Loucy (cell line): Measurements from ENCODE around the gene DKK1.

Source experiments
- H2AFZ ChIP-seq: fragments of 200-600 bp; sonication (generic); 2 replicates; pipeline ENCODE4 v1.6.0; 2016; ENCODE audit warnings: antibody characterized with exemption, mild to moderate bottlenecking, low read length, moderate library complexity
- H3F3A ChIP-seq: fragments of 200-600 bp; 2 replicates; pipeline ENCODE4 v1.6.0; 2016; ENCODE audit warnings: antibody characterized with exemption, low read depth, mild to moderate bottlenecking
- H3K27me3 ChIP-seq: fragments of 200-600 bp; sonication (generic); 2 replicates; pipeline ENCODE4 v1.6.1; 2014; ENCODE audit warnings: low read length, mild to moderate bottlenecking; ENCODE audit not compliant: insufficient read depth, poor library complexity, severe bottlenecking
- H3K36me3 ChIP-seq: fragments of 200-600 bp; sonication (generic); 2 replicates; pipeline ENCODE4 v1.6.1; 2016; ENCODE audit warnings: low read length; ENCODE audit not compliant: insufficient read depth
- H3K4me1 ChIP-seq: fragments of 200-600 bp; sonication (generic); 2 replicates; pipeline ENCODE4 v1.5.1; 2014; ENCODE audit warnings: low read length, mild to moderate bottlenecking; ENCODE audit not compliant: insufficient read depth, poor library complexity, severe bottlenecking
- H3K4me2 ChIP-seq: fragments of 200-600 bp; sonication (generic); 2 replicates; pipeline ENCODE4 v1.6.0; 2014; ENCODE audit warnings: antibody characterized with exemption, low read length, low read depth, mild to moderate bottlenecking; ENCODE audit not compliant: poor library complexity, severe bottlenecking
- H3K4me3 ChIP-seq: fragments of 200-600 bp; sonication (generic); 2 replicates; pipeline ENCODE4 v1.5.1; 2014; ENCODE audit warnings: low read length, mild to moderate bottlenecking, mixed read lengths; ENCODE audit not compliant: poor library complexity, severe bottlenecking
- H3K79me2 ChIP-seq: fragments of 200-600 bp; sonication (generic); 2 replicates; pipeline ENCODE4 v1.6.1; 2014; ENCODE audit warnings: low read length; ENCODE audit not compliant: insufficient read depth
- H3K9ac ChIP-seq: fragments of 200-600 bp; sonication (generic); 2 replicates; pipeline ENCODE4 v1.6.0; 2014; ENCODE audit warnings: mild to moderate bottlenecking, low read depth, low read length, moderate library complexity; ENCODE audit not compliant: poor library complexity, severe bottlenecking
- H3K9me2 ChIP-seq: fragments of 200-600 bp; sonication (generic); replicated peaks from 2 replicates; pipeline ENCODE4 v1.6.1; 2016; ENCODE audit warnings: low read depth, low read length, mixed read lengths
- H3K9me3 ChIP-seq: fragments of 200-600 bp; sonication (generic); 2 replicates; pipeline ENCODE4 v1.6.1; 2014; ENCODE audit warnings: mild to moderate bottlenecking, antibody characterized with exemption, low read length, low read depth; ENCODE audit not compliant: insufficient read depth
- H4K20me1 ChIP-seq: fragments of 200-600 bp; sonication (generic); 2 replicates; pipeline ENCODE4 v1.6.0; 2014; ENCODE audit warnings: antibody characterized with exemption, low read length, mild to moderate bottlenecking; ENCODE audit not compliant: insufficient read depth, poor library complexity, severe bottlenecking
- EZH2phosphoT487 ChIP-seq: fragments of 200-600 bp; IDR thresholded peaks from 2 replicates; pipeline ENCODE4 v1.6.1; 2018; ENCODE audit warnings: antibody characterized with exemption, mild to moderate bottlenecking, moderate library complexity, borderline replicate concordance
- TF ChIP-seq, protein P1 (sequence below): fragments of 200-600 bp; sonication (generic); conservative IDR thresholded peaks from 2 replicates; pipeline ENCODE4 v1.5.1; 2014; ENCODE audit warnings: mild to moderate bottlenecking, antibody characterized with exemption, low read length

The DKK1 gene

GRCh38 chr10:52318822-52319464 is 4.9 kb downstream of the DKK1 start:
- no peak overlapping the region for H3K4me3 ChIP-seq
- H3K9ac ChIP-seq: no peak overlapping the region
- H4K20me1 ChIP-seq: no peaks in the 10 kb centered on the region
- no peak overlapping the region for H2AFZ ChIP-seq
- H3F3A ChIP-seq: no peaks in the 10 kb centered on the region
- H3K9me3 ChIP-seq: no peaks in the 10 kb centered on the region
- TF ChIP-seq, protein P1, sequence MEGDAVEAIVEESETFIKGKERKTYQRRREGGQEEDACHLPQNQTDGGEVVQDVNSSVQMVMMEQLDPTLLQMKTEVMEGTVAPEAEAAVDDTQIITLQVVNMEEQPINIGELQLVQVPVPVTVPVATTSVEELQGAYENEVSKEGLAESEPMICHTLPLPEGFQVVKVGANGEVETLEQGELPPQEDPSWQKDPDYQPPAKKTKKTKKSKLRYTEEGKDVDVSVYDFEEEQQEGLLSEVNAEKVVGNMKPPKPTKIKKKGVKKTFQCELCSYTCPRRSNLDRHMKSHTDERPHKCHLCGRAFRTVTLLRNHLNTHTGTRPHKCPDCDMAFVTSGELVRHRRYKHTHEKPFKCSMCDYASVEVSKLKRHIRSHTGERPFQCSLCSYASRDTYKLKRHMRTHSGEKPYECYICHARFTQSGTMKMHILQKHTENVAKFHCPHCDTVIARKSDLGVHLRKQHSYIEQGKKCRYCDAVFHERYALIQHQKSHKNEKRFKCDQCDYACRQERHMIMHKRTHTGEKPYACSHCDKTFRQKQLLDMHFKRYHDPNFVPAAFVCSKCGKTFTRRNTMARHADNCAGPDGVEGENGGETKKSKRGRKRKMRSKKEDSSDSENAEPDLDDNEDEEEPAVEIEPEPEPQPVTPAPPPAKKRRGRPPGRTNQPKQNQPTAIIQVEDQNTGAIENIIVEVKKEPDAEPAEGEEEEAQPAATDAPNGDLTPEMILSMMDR: no peak
- TF ChIP-seq EZH2phosphoT487: no peak
- H3K9me2 ChIP-seq: no peaks in the 10 kb centered on the region
- H3K4me2 ChIP-seq: no peak overlapping the region
- no peaks in the 10 kb centered on the region for H3K79me2 ChIP-seq
- H3K36me3 ChIP-seq: no peaks in the 10 kb centered on the region
- H3K4me1 ChIP-seq: no peaks in the 10 kb centered on the region
- H3K27me3 ChIP-seq: no peaks in the 10 kb centered on the region

DNA sequence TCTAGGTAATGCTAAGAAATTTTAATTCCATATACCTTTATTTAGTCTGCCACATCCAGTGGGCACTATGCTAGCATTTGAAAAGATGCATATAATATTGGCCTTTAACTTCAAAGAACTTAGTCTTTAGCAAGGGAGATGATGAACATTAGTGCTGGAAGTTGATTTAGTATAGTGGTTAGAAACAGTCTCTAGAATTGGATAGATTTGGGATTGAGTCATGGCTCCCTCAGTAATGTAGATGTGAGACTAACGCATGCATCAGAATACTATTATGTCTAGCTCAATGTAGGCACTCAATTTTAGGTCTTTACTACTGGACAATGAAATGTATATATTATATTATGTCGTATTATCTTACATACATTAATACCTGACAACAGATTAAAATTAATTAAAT is 5.8 kb downstream of the DKK1 start:
- H3K36me3 ChIP-seq: no peaks in the 10 kb centered on the region
- no peaks in the 10 kb centered on the region for H3K4me1 ChIP-seq

DNA sequence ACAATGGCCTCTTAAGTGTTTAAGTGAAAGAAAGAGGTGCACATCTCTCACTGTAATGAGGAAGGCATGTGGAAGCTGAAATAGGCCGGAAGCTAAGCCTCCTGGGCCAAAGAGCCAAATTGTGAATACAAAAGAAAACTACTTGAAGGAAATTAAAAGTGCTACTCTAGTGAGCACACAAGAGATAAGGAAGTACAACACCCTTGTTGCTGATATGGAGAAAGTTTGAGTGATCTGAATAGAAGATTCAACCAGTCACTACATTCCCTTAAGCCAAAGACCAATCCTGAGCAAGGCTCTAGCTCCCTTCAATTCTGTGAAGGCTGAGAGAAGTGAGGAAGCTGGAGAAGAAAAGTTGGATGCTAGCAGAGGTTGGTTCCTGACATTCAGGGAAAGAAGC is 8.2 kb downstream of the DKK1 start:
- Histone ChIP-seq H2AFZ (no peak overlapping the region), H4K20me1 (no peaks in the 10 kb centered on the region), H3K36me3 (no peaks in the 10 kb centered on the region), H3K27me3 (no peaks in the 10 kb centered on the region), H3K9me2 (no peaks in the 10 kb centered on the region), H3K4me1 (no peaks in the 10 kb centered on the region), H3K9ac (no peak overlapping the region), H3K79me2 (no peaks in the 10 kb centered on the region), H3K9me3 (no peaks in the 10 kb centered on the region), H3F3A (no peaks in the 10 kb centered on the region), H3K4me2 (no peak overlapping the region), H3K4me3 (no peak overlapping the region)
- TF ChIP-seq EZH2phosphoT487: no peak
- TF ChIP-seq, protein P1: no peak

More for the DNA sequence above, 5.8 kb downstream of the DKK1 start:
- Histone ChIP-seq H3K27me3 (no peaks in the 10 kb centered on the region), H2AFZ (no peak overlapping the region), H3K4me2 (no peak overlapping the region), H3K9me3 (no peaks in the 10 kb centered on the region), H3K79me2 (no peaks in the 10 kb centered on the region), H4K20me1 (no peaks in the 10 kb centered on the region), H3F3A (no peaks in the 10 kb centered on the region), H3K9ac (no peak overlapping the region), H3K9me2 (no peaks in the 10 kb centered on the region), H3K4me3 (no peak overlapping the region)
- TF ChIP-seq, protein P1: no peak
- no peak for TF ChIP-seq EZH2phosphoT487
